Activated CD4-positive, alpha-beta T cell treated with anti-CD3 and anti-CD28 coated beads, Interleukin-2, amount 50 U/mL, for 48 hours (primary cell): ENCODE data around the gene SPATC1L.
"Not testable (repeated sequence)": the region's sequence is repeated elsewhere in the genome, so short reads cannot be mapped to it uniquely, and the experiment has no call there.

Experiments
- DNase-seq, 2 experiments: peaks; one replicate each; pipeline ENCODE4 v3.0.0-alpha.2; 2020

The SPATC1L gene

GRCh38 chr21:46147429-46147828, 36.8 kb downstream of the SPATC1L start:
- DNase-seq, result peak; percentile 61 to 64

- DNase-seq, result no peak
These were observed 37.4 kb downstream of the SPATC1L start for GRCh38 chr21:46146856-46147255.

GRCh38 chr21:46145840-46146691, 38.2 kb downstream of the SPATC1L start:
- no peak for DNase-seq

GRCh38 chr21:46145159-46145839, 39.0 kb downstream of the SPATC1L start:
- no peak for DNase-seq

- DNase-seq, result peak; percentile 17 to 20
These were observed 39.7 kb downstream of the SPATC1L start for GRCh38 chr21:46144464-46145070.

GRCh38 chr21:46142582-46143473, 41.4 kb downstream of the SPATC1L start:
- DNase-seq, result peak; percentile 21 to 38

GRCh38 chr21:46141767-46142581, 42.3 kb downstream of the SPATC1L start:
- no peak for DNase-seq

GRCh38 chr21:46140352-46141003, 43.8 kb downstream of the SPATC1L start:
- DNase-seq, result not testable (repeated sequence)

GRCh38 chr21:46139686-46140085, 44.6 kb downstream of the SPATC1L start:
- no peak for DNase-seq

- DNase-seq, result no peak
These were observed 45.8 kb downstream of the SPATC1L start for GRCh38 chr21:46138383-46138970.

GRCh38 chr21:46137908-46138307, 46.4 kb downstream of the SPATC1L start:
- no peak for DNase-seq

GRCh38 chr21:46136739-46137349, 47.4 kb downstream of the SPATC1L start:
- no peak for DNase-seq

- DNase-seq, result no peak
These were observed 48.4 kb downstream of the SPATC1L start for GRCh38 chr21:46135782-46136395.

- no peak for DNase-seq
These were observed 52.2 kb downstream of the SPATC1L start for GRCh38 chr21:46131838-46132651.

- no peak for DNase-seq
These were observed 52.7 kb downstream of the SPATC1L start for GRCh38 chr21:46131588-46131837.

GRCh38 chr21:46130831-46131587, 53.2 kb downstream of the SPATC1L start:
- DNase-seq, result no peak

- no peak for DNase-seq
These were observed 54.2 kb downstream of the SPATC1L start for GRCh38 chr21:46129846-46130651.
